Pons (tissue), 1 donor: ENCODE data around the gene HOXB3.

Experiments
- DNase-seq: peaks from one replicate; pipeline ENCODE4 v3.0.0-alpha.2; 2016; ENCODE audit warnings: low spot score

The HOXB3 gene

DNA sequence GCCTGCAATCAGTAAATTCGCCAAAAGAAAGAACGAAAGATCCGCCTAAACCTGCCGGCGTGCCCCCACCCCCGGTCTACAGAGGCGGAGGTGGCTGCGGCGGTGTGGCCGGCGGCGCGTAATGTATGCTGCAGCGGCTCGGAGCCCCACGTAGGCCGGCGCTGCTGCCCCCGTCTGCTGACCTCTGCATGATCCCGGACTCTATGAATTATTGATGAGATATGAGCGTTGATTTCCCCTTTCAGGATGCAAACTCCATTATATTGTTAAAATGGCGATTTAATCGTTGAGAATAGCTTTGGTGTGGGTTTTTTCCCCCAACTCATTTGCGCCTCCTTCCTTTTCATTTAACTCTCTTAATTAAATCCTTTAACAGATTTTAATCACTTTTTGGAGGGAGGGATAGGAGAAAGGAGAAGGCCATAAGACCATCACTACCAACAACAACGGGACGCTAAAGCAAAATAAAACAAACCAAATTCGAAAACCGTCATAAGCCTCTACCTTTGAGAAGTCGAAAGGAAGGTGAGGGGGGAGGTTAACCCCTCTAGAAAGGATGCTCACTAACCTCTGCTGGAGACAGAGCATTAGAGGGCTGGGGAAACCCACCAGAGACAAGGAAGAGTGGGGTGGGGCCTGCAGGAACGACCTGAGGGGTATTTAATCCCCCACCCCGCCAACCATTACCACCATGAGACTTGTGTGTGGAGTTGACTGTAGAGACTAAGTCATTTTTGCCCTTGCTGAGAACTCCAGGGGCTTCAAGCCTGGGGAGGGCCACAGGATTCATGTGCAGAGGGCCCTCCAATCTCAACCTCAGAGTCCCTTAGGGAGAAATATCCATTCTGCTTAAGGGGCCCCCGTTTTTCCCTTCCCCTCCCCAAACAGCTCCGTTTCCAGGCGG is 3.4 kb downstream of the HOXB3 start:
- DNase-seq: no peak

DNA sequence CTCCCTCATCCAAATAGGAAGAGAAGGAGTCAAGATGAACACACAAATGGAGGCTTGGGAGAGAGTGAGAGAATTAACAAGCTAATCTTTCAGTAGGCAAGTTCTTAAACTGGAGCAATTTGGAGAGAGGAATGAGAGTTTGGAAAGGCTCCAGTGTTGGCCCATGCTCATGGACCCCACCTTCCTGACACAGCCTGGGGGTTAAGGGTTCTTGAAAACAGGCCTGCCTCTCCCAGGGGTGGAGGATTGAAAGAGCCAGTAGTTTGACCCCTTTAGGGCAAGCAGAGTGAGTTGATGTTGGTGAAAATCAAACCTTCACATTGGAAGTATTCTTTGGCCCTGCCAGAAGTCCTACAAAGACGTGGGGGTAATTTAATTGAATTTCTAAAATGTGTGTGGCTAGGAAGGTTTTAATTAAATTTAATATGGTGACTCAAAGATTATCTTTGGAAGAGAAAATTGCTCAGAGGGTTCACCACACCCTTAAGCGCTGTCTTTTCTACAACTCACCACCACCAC is 5.8 kb downstream of the HOXB3 start:
- DNase-seq: no peak

- no peak for DNase-seq
Observed at GRCh38 chr17:48583708-48584222, 6.3 kb downstream of the HOXB3 start.

GRCh38 chr17:48582750-48583069 is 7.3 kb downstream of the HOXB3 start:
- no peak for DNase-seq

DNA sequence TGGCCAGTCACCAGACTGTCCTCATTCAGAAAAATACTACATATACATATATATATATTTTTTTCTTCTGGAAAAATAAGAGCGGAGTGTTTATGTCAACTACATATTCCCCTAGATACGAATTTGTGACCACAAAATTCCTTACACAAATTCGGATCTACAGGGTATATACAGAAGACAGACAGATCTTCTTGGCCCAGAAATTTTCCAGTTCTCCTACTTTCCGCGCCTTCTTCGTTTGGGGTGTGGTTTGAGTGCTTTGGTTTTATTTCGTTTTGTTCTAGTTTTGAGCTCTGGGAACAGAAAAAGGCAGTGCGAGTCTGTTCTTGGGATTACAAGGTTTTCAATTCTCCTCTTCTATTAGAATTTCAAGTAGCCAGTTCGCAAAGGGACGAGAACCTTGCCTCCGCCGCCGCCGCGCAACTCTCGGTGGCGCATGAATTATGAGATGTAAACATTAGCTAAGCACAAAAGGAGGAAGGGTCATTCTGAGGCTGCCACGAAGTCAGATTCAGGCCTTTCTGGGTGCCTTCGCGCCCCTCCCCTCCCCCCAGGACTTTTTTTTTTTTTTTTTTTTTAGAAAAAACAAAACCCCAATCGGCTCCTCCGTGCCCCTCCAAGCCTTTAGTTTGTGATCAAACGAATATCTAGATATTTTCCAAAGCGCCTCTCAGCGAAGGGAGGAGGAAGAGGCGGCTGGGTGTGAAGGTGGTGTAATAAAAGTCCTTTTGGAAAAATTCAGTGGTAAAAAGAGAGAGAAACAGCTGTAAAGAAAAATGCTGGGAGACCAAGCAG is 10.1 kb downstream of the HOXB3 start:
- DNase-seq: no peak

GRCh38 chr17:48579471-48579759 is 10.6 kb downstream of the HOXB3 start:
- no peak for DNase-seq

GRCh38 chr17:48578616-48579470 is 11.2 kb downstream of the HOXB3 start:
- no peak for DNase-seq

DNA sequence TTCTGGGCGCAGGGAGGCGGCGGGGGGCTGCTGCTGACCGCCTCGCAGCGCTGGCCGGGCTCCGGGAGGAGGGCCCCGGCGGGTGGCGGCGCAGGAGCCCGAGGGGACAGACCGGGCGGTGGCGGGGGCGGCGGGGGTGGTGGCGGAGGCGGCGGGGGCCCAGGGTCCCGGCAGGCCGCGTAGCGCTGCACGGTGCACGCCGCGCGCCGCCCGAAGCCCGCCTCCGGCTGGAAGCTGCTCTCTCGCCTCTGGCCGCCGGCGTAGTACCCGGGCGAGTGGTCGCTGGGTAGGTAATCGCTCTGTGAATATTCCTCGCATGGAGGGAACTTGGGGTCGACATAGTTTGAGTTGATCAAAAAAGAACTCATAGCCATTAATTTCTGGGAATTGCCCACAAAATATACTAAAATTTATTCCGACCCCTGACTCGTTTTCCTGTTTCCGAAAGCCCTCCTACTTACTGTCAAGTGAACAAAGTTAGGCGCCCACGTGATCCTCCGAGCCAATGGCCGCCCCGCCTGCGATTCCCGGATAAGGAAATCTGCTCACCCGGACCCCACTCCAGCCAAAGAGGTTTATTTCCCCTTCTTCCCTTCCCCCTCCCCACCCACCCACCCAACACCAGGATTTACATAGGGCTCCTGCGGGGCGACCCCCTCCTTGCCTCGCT is 12.0 kb downstream of the HOXB3 start, which contains the start of gene HOXB4:
Gene HOXB4 (minus strand): TSS at position 405 of the 670 bp plus-strand sequence. CDS start 31 bp downstream, at position 374.
- no peak for DNase-seq

- DNase-seq: no peak
Observed at GRCh38 chr17:48577330-48577945, 12.6 kb downstream of the HOXB3 start.

GRCh38 chr17:48576479-48577309 is 13.3 kb downstream of the HOXB3 start:
- DNase-seq: no peak

DNA sequence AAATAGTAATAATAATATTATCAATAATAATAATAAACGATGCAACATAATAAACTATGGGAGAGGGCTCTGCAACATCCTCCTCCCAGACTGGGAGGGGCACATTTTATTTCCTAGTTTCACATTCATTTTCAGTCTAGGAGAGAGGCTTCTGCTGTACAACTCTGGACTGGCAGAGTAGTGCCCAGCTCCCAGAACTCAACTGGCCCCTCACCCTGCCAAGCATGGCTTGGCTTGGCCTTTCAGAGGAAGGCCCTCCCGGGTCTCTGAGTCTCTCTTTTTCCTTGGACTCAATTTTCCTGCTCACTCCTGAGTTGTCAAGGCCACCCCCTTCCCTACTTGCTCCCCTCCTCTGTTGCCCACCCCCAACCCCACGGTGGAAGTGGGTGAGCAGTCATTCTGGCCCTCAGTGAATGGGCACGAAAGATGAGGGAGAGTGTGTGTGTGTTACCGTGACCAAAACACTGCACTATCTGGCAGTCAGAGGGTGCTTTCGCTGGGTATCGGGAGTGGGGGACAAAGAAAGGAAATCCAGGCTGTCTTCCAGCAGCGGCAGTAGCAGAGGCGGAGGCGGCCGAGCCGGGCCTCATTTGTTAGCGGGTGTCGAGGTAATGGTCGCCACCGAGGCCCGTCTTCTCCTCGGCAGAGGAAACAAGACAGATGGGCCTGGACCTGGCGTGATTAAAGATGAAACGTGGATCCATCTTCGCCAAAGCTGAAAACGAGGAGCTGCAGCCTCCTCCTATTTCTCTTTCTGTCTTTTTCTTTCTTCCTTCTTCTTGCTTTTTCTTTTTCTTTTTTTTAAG is 14.2 kb downstream of the HOXB3 start:
- DNase-seq: no peak

- no peak for DNase-seq
Observed at GRCh38 chr17:48575066-48575582, 14.9 kb downstream of the HOXB3 start.

DNA sequence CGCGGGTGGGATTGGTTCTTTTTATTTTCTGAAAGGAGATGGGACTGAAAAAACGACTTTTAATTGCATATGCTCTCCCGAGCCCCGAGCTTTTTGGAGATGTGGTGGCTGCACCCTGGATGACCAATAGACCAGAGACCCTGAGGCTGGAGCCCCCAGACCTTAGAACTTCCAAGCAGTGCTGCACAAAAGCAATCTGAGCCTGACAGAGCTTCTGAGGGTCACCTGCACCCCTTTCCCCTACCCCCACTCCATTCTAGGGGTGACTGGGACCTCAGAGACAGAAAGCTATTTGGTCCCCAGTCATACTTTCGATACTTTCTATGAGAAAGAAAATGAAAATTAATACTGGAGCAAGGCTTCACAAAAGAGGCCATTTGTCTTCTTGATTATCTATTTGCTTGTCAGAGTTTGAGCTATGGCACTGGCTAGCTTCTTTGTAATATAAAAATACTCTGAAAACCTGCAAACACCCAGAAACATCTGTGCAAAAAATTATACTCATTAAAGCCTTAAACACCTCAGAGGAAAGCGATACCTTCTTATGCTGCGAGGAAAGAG is 15.5 kb downstream of the HOXB3 start:
- DNase-seq: no peak

DNA sequence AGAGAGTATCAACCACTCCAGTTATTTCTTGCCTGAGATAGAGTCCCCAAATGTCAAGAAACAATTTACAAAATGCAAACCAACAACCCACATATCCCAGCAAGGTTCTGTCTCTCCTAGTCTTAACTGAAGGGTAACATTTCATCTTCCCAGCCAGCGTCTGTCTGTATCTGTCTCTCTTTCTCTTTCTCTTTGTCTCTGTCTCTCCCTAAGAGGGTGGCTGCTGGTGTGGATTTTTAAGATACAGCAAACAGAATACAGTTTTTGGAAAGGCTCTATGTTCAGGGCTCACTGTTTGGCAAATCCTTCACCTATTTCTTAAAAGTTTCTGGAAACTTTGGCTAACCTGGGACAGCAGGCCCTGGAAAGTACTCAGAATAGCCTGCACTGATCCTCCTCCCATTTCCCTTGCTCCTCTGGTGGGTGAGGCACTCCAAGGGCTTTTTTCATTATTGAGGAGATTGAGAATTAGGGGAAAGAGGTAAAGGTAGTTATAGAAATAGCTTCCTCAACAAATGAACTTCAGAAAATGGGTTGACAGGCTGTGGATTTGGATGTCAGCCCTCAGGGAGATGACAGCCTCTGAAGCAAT is 18.1 kb downstream of the HOXB3 start:
- DNase-seq: no peak

- DNase-seq: no peak
Observed at GRCh38 chr17:48571024-48571818, 18.8 kb downstream of the HOXB3 start.

GRCh38 chr17:48570325-48571023 is 19.6 kb downstream of the HOXB3 start:
- DNase-seq: no peak
